ENCODE measurements around the gene ANKRD26. TPM values are rescaled to one million over a fixed set of nuclear protein-coding genes. Genes with fewer than 3 reads are reported as not detected.

The ANKRD26 gene
- total RNA-seq, 1 donor from 2014 or later, result 6.7 TPM

- no peak for ATAC-seq
- intact Hi-C loops (cut with DNase I), result no loop called here
These were observed 137.5 kb downstream of the ANKRD26 start for GRCh38 chr10:26962835-26963234.

GRCh38 chr10:26960308-26960707, 140.0 kb downstream of the ANKRD26 start:
- ATAC-seq (no peak), DNase-seq (no peak)
- intact Hi-C loops (cut with DNase I), result no loop called here
- Histone ChIP-seq H3K4me1 (no peaks in the 10 kb centered on the region), H3K27me3 (no peaks in the 10 kb centered on the region), H3K27ac (no peak overlapping the region), H3K9me3 (no peaks in the 10 kb centered on the region), H3K4me3 (no peak overlapping the region), H3K36me3 (no peaks in the 10 kb centered on the region)
- TF ChIP-seq CTCF (IDR thresholded peaks at IDR 0.05), result no peak

More at GRCh38 chr10:26962835-26963234, 137.5 kb downstream of the ANKRD26 start:
- no peak for TF ChIP-seq CTCF (IDR thresholded peaks at IDR 0.05)
- Histone ChIP-seq H3K36me3 (no peaks in the 10 kb centered on the region), H3K27me3 (no peaks in the 10 kb centered on the region), H3K4me1 (no peaks in the 10 kb centered on the region), H3K4me3 (no peak overlapping the region), H3K27ac (no peak overlapping the region), H3K9me3 (no peaks in the 10 kb centered on the region)
- no peak for DNase-seq

- ATAC-seq, result no peak
These were observed 140.5 kb downstream of the ANKRD26 start for GRCh38 chr10:26959841-26960240.

More at GRCh38 chr10:26959841-26960240, 140.5 kb downstream of the ANKRD26 start:
- H3K4me1 ChIP-seq, result no peaks in the 10 kb centered on the region
- H3K27ac ChIP-seq, result no peak overlapping the region
- H3K9me3 ChIP-seq, result no peaks in the 10 kb centered on the region
- H3K27me3 ChIP-seq, result no peaks in the 10 kb centered on the region
- no peak for TF ChIP-seq CTCF (IDR thresholded peaks at IDR 0.05)
- H3K36me3 ChIP-seq, result no peaks in the 10 kb centered on the region
- no peak overlapping the region for H3K4me3 ChIP-seq
- intact Hi-C loops (cut with DNase I), result no loop called here
- no peak for DNase-seq

Other genes with a start within 250 kb of the ANKRD26 start
- gene ABI1, start 239.5 kb downstream of the ANKRD26 start, total RNA-seq, result 52.4 TPM
- 81.1 TPM for gene YME1L1, start 53.9 kb upstream of the ANKRD26 start, total RNA-seq
- 8.9 TPM for gene MASTL, start 54.9 kb upstream of the ANKRD26 start, total RNA-seq
- gene ACBD5, start 140.3 kb upstream of the ANKRD26 start, total RNA-seq, result 27.4 TPM